NCI-H187 treated with DMSO at 0.1 percent for 48 hours (cell line): ENCODE data around the gene BAZ1B.
"Not testable (repeated sequence)": the region's sequence is repeated elsewhere in the genome, so short reads cannot be mapped to it uniquely, and the experiment has no call there.

Experiments
- DNase-seq: peaks from one replicate; lab custom pipeline; 2025; lab: John Stamatoyannopoulos, UW

BAZ1B gene

GRCh38 chr7:73522105-73522872 is at the start of gene BAZ1B:
BAZ1B (minus strand) TSS chr7:73522293; CDS start chr7:73521933, 360 bp downstream.
- peak; percentile 91 for DNase-seq

- DNase-seq, result no peak
Observed at GRCh38 chr7:73570977-73571376, 48.9 kb upstream of the BAZ1B start.

GRCh38 chr7:73570521-73570920 is 48.4 kb upstream of the BAZ1B start:
- no peak for DNase-seq

DNA sequence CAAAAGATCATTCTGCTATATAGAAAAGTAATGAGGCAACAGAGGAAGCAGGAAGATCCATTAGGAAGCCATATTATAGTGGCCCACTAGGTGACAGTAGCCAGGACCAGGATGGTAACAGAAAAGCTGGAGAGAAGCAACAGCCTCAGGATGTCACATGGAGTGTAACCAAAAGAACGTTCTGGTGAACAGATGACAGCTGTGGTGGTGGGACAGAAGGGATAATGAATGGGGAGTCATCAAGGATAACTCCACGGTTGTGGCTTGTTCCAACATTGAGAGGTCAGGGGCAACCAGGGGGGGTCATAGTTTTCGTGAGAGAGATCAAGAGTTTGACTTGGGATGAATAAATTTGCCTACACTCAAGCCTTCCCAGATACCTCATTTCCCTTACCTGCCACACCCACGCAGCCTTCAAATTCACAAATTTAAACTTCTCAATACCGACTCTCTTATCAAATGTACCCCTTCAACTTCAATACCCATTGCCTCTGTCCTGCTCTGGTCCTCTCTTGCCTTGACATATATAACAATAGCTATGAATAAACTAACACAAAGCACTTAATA is 47.0 kb upstream of the BAZ1B start:
- DNase-seq, result no peak

DNA sequence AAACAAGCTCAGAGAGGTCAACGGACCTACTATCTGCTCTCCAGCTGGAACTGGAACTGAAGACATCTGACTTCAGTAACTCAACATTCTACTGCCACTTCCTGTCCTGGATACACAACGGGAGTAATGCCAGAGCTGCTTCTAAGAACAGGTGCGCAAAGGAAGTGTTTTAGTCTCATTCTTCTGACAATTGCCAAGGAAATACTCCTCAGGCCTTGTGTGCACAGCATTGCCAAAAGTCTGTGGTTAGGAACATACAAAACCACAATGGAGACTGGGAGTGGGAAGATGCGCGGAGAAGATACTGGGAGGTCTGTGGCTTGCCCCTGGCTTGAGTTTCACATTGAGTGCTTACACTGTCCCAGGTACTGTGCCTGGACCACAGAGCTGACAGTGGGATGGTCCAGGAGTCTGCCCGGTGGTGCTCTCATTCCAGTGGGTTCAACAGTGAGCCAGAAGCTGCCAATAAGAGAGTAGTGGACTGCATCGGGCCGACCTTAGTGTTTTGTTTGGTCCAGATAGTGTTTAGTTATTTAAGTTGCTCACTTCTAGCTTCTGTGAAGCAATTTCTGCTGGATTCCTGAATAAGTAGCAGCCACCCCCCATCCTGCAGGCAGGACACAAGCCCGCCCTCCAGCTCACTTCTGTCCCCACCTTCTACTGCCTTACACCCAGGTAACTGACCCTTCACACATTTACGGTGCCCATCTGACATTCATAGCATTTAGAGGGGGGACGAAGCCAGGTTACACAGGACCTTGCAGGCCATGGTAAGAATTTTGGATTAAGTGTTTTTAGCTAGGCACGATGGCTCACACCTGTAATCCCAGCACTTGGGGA is 46.0 kb upstream of the BAZ1B start:
- DNase-seq, result no peak

- DNase-seq, result no peak
Observed at GRCh38 chr7:73567140-73567539, 45.0 kb upstream of the BAZ1B start.

- not testable (repeated sequence) for DNase-seq
Observed at GRCh38 chr7:73566431-73566830, 44.3 kb upstream of the BAZ1B start.

DNA sequence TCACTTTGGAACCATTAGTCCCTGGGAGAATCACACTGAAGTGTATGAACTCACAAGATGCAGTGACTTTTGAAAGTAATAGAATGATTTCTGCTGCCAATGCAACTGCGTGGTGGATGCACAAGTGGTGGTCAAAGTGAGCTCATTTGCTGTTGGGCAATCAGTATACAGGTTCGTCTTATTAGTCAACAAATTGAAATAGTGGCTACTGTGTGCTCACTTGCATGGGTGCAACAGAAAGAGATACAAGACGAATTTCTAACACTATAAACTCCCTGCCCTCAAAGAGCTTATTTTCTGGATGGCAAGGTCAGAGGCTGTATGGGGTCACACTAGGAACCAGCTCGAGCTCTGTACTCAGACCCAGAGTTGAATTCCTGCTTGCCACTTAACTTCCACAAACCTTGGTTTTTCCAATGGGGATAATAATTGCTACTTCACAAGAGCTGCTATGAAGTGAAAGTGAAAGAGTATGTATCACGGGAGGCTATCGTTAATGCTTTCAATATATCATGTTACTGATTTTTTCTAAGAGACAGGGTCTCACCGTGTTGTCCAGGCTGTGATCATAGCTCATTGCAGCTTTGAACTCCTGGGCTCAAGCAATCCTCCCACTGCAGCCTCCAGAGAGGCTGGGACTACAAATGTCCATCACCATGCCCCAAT is 43.7 kb upstream of the BAZ1B start:
- no peak for DNase-seq

DNA sequence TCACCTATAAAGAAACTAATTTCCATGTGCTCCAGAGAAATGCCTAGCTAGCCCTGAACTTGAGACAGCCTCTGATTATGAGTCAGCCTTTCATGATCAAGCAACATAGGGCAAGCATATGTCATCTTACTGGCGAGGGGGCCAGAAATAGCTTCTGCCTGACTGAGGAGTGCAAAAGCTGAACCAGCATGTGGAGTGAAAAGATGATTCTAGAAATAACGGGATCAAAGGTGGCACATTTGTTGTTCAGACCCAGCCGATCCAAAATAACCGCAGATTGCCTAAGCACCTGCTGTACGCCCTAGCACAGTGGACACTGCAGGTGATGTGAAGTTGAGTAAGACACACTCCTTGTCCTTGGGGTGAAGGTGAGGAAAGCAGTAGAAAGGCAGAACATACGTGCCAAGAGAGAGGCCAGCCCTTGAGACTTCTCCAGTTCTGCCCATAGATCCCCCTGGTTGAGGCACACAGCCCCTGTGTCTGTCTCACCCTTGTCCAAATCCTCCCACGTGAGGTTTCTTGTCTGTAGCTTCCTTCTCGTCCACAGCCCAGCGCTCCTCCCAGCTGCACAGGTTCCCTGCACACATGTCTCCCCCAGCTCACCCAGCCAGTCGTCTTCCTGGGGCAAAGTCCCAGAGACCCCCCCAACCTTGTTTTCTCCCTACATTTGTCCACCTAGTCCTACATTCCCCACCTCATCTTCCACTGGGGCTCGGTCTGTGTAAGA is 38.2 kb upstream of the BAZ1B start:
- no peak for DNase-seq

DNA sequence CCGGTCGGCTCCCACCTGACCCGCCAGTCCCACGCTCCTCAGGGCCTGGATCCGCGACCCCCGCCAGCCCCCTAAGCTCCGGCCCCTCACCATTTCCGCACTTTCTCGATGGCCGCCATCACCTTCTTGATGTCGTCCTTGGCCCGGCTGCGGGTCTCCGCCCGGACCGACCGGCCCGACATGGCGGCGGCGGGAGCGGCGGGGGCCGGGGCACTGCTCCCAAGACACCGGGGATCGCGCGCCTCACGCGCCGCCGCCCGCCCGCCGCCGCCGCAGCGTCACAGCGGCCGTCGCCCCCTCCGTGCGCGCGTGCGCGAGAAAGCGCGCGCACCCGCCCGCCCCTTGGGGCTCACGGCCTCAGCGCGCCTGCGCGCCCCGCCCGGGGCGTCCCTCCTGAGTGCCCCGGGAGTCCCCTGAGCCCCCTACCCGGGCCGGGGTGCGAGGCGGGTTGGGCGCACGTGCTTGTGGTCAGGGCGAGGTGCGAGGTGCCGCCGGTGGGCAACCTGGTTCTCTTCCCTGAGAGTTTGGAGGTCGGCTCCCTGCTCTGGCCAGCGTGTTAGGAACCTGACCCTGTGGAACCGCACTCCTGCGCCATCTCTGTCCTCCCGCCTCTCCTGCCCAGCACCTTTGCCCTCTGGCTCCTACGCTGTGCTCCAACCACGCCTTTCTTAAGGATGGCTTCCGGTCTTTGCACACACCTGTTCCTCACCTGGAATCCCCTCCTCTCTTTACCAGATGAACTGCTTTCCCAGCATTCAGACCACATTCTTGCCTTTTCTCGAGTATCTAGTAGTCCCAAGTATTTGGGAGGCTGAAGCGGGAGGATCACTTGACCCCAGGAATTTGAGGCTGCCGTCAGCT is 35.5 kb upstream of the BAZ1B start, which contains the start of gene BCL7B:
BCL7B (minus strand) TSS at position 294 of the 861 bp plus-strand sequence; CDS start at position 182, 112 bp downstream.
- no peak for DNase-seq

- peak; percentile 75 for DNase-seq
Observed at GRCh38 chr7:73557108-73557396, 35.0 kb upstream of the BAZ1B start.

- no peak for DNase-seq
Observed at GRCh38 chr7:73556208-73557107, 34.4 kb upstream of the BAZ1B start.

- no peak for DNase-seq
Observed at GRCh38 chr7:73555411-73555982, 33.4 kb upstream of the BAZ1B start.

- DNase-seq, result not testable (repeated sequence)
Observed at GRCh38 chr7:73550093-73550492, 28.0 kb upstream of the BAZ1B start.

DNA sequence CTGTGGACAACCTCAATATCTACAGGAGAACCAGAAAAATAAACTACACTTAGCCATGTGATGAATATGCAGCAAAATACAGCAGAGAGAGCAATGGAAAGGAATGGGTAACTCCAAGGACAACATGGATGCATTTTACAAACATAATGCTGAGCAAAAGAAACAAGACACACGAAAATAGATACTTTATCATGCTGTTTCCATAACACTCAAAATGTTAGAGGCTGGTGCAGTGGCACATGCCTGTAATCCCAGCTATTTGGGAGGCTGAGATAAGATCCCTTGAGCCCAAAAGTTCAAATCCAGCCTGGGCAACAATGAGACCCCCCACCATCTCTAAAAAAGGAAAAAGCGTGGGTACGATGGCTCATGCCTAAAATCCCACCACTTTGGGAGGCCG is 27.1 kb upstream of the BAZ1B start:
- DNase-seq, result no peak

DNA sequence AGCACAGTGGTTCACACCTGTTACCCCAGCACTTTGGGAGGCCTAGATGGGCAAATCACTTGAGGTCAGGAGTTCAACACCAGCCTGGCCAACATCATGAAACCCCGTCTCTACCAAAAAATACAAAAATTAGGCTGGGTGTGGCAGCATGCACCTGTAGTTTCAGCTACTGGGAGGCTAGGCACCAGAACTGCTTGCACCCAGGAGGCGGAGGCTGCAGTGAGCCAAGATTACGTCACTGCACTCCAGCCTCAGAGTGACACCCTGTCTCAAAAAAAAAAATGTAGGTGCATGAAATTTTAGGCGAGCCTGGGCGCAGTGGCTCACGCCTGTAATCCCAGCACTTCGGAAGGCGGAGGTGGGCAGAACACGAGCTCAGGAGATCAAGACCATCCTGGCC is 25.7 kb upstream of the BAZ1B start:
- DNase-seq, result no peak

GRCh38 chr7:73544678-73545077 is 22.6 kb upstream of the BAZ1B start:
- no peak for DNase-seq

- DNase-seq, result no peak
Observed at GRCh38 chr7:73541722-73542121, 19.6 kb upstream of the BAZ1B start.

DNA sequence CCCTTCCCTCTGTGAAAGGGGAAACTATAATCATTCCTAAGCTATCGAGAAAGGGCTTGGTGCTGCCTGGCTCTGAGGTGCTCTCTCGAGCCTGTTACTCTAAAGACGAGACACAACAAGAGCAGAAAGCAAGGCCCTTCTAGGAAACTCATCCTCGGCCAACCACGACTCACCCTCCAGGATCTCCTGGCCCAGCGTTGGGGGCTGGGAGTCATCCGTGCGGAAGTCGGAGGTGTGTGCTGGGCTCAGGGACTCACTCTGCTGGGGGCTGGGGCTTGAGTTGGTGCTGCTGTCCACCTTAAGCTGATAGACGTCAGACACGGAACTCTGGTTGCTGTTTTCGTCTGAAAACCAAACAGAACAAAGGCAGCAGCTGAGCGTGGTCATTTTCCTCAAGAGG is 17.6 kb upstream of the BAZ1B start:
- no peak for DNase-seq
